HG02678 (cell line): Measurements from ENCODE around the gene IFNA14.
"Not testable (repeated sequence)": the region's sequence is repeated elsewhere in the genome, so short reads cannot be mapped to it uniquely, and the experiment has no call there.

Experiments
- ATAC-seq: cut with Tn5 transposase; IDR thresholded peaks from one replicate; pipeline ENCODE4 v1.9.1; 2021; ENCODE audit warnings: mild to moderate bottlenecking, moderate library complexity; ENCODE audit not compliant: unreplicated experiment

The IFNA14 gene

GRCh38 chr9:21239911-21240310 lies at the start of gene IFNA14:
IFNA14 (minus strand) TSS chr9:21240005; CDS start chr9:21239935, 70 bp downstream.
- no peak for ATAC-seq

- no peak for ATAC-seq
Observed at GRCh38 chr9:21287280-21287679, 47.5 kb upstream of the IFNA14 start.

- no peak for ATAC-seq
Observed at GRCh38 chr9:21286659-21287058, 46.9 kb upstream of the IFNA14 start.

GRCh38 chr9:21286099-21286498 lies 46.3 kb upstream of the IFNA14 start:
- no peak for ATAC-seq

- no peak for ATAC-seq
Observed at GRCh38 chr9:21281275-21281674, 41.5 kb upstream of the IFNA14 start.

GRCh38 chr9:21268347-21268657 lies 28.5 kb upstream of the IFNA14 start:
- peak; percentile 3 for ATAC-seq

- ATAC-seq: peak; percentile 50
Observed at GRCh38 chr9:21267485-21268346, 27.9 kb upstream of the IFNA14 start.

GRCh38 chr9:21266733-21267484 lies 27.1 kb upstream of the IFNA14 start:
- ATAC-seq: peak; percentile 48

- peak; percentile 39 for ATAC-seq
Observed at GRCh38 chr9:21265421-21266189, 25.8 kb upstream of the IFNA14 start.

- peak; percentile 44 for ATAC-seq
Observed at GRCh38 chr9:21255538-21256212, 15.9 kb upstream of the IFNA14 start.

- peak; percentile 68 for ATAC-seq
Observed at GRCh38 chr9:21252721-21253547, 13.1 kb upstream of the IFNA14 start.

GRCh38 chr9:21251638-21252037 lies 11.8 kb upstream of the IFNA14 start:
- no peak for ATAC-seq

- ATAC-seq: no peak
Observed at GRCh38 chr9:21251190-21251589, 11.4 kb upstream of the IFNA14 start.

GRCh38 chr9:21244836-21245235 lies 5.0 kb upstream of the IFNA14 start:
- ATAC-seq: no peak

- ATAC-seq: not testable (repeated sequence)
Observed at GRCh38 chr9:21236360-21236714, 3.5 kb downstream of the IFNA14 start.

GRCh38 chr9:21235468-21236359 lies 4.1 kb downstream of the IFNA14 start:
- ATAC-seq: peak; percentile 81

- no peak for ATAC-seq
Observed at GRCh38 chr9:21234153-21234687, 5.6 kb downstream of the IFNA14 start.

GRCh38 chr9:21233258-21233657 lies 6.5 kb downstream of the IFNA14 start:
- no peak for ATAC-seq

GRCh38 chr9:21228122-21228521 lies 11.7 kb downstream of the IFNA14 start, which contains the start of gene IFNA17:
IFNA17 (minus strand) TSS chr9:21228222; CDS start chr9:21228173, 49 bp downstream.
- ATAC-seq: no peak
